Activated naive CD4-positive, alpha-beta T cell treated with anti-CD3 and anti-CD28 coated beads, Interleukin-2, amount 50 U/mL, for 72 hours (primary cell): ENCODE measurements around the gene VIM. TPM values are rescaled to one million over a fixed set of nuclear protein-coding genes. Genes with fewer than 3 reads are reported as not detected.

Experiments
- ATAC-seq, 2 donors: fragments of 150-1000 bp; cut with Tn5 transposase; 2 replicates each; pipeline ENCODE4 v1.10.0; 2021; ENCODE audit warnings: mild to moderate bottlenecking in 2 of 2, moderate library complexity in 2 of 2
- DNase-seq, 2 donors: peaks; one replicate each; pipeline ENCODE4 v3.0.0; 2021 to 2022; ENCODE audit warnings: low spot score in 2 of 2
- H3K27ac Mint-ChIP-seq, 2 donors: one replicate each; pipeline ENCODE4 v1.8.0; 2022; ENCODE audit warnings: mild to moderate bottlenecking in 2 of 2, mixed read lengths in 2 of 2
- H3K36me3 Mint-ChIP-seq, 2 donors: one replicate each; pipeline ENCODE4 v1.8.0; 2022; ENCODE audit warnings: mixed read lengths in 2 of 2
- H3K9me3 Mint-ChIP-seq, 2 donors: one replicate each; pipeline ENCODE4 v1.8.0; 2022; ENCODE audit warnings: mixed read lengths in 2 of 2
- total RNA-seq, 2 donors: library from RNA; stranded (reverse); gene quantifications; one replicate each; pipeline ENCODE4 v1.2.3, GENCODE V29; 2022

Gene VIM
- total RNA-seq, 2 donors from 2014 or later: 238 to 296 TPM

GRCh38 chr10:17220652-17221100 lies 7.4 kb upstream of the VIM start:
- no peaks in the 10 kb centered on the region for H3K9me3 Mint-ChIP-seq
- no peak for ATAC-seq
- no peak for DNase-seq
- peaks cover 0 to 6% of the 10 kb centered on the region in 2 donors for H3K36me3 Mint-ChIP-seq
- no peak overlapping the region for H3K27ac Mint-ChIP-seq

- Mint-ChIP-seq H3K9me3 (no peaks in the 10 kb centered on the region), H3K36me3 (peaks cover 0 to 6% of the 10 kb centered on the region in 2 donors), H3K27ac (no peak overlapping the region)
- ATAC-seq (no peak), DNase-seq (no peak)
Observed at GRCh38 chr10:17222329-17222728, 5.7 kb upstream of the VIM start.

- ATAC-seq (no peak), DNase-seq (no peak)
- no peak overlapping the region for H3K27ac Mint-ChIP-seq
- H3K9me3 Mint-ChIP-seq: no peaks in the 10 kb centered on the region
- H3K36me3 Mint-ChIP-seq: peaks cover 5 to 8% of the 10 kb centered on the region in 2 donors
Observed at GRCh38 chr10:17225808-17226207, 2.2 kb upstream of the VIM start.

- ATAC-seq (no peak), DNase-seq (no peak)
- Mint-ChIP-seq H3K9me3 (no peaks in the 10 kb centered on the region), H3K36me3 (peaks cover 8 to 16% of the 10 kb centered on the region in 2 donors), H3K27ac (peak overlapping the region in 1 of 2 donors; percentile 96)
Observed at GRCh38 chr10:17226891-17227303, 1.1 kb upstream of the VIM start.

DNA sequence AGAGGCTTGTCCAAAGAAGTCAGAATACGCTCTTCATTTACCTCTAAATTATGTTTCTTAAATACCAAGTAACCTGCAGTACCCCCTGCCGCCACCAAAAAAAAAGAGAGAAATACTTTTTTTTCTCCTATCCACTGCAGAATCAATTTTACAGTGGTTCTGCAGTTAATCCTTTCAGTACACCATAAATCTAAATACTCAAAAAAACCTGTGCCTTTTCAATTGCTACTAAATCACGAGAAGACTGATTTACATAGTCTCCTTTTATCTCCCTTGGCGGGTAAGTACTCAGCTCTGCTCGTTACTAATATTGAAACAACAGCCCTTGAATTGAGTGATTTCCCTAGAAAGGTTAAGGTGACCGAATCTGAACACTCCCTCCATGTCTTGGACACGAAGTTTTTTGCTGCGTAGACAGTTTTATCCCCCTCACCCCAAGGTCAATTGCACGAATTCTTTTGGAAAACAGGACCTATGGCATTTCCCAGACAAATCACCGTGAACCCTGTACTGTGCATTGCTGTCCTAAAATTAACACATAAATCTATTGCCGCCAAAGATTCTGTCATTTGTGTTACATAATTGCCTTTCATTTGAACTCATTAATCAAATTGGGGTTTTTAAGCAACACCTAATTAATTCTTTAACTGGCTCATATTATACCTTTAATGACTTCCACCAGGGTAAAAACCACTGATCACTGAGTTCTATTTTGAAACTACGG lies 512 bp upstream of the VIM start:
- Mint-ChIP-seq H3K9me3 (no peaks in the 10 kb centered on the region), H3K27ac (peak overlapping the region; percentile 95 to 96), H3K36me3 (peaks cover 8 to 16% of the 10 kb centered on the region in 2 donors)
- ATAC-seq (peak; percentile 49 to 53), DNase-seq (peak in 1 of 2 donors; percentile 46)

GRCh38 chr10:17229016-17229716 lies 1.1 kb downstream of the VIM start:
- Mint-ChIP-seq H3K36me3 (peaks cover 14 to 18% of the 10 kb centered on the region in 2 donors), H3K9me3 (no peaks in the 10 kb centered on the region), H3K27ac (peak overlapping the region; percentile 95 to 96)
- ATAC-seq (peak; percentile 10 to 31), DNase-seq (peak; percentile 64 to 67)

GRCh38 chr10:17229717-17229966 lies 1.6 kb downstream of the VIM start:
- peak overlapping the region; percentile 93 to 96 for H3K27ac Mint-ChIP-seq
- H3K36me3 Mint-ChIP-seq: peaks cover 18 to 23% of the 10 kb centered on the region in 2 donors
- no peak for DNase-seq
- no peaks in the 10 kb centered on the region for H3K9me3 Mint-ChIP-seq
- ATAC-seq: no peak

GRCh38 chr10:17229967-17230682 lies 2.1 kb downstream of the VIM start:
- peaks cover 23 to 27% of the 10 kb centered on the region in 2 donors for H3K36me3 Mint-ChIP-seq
- no peaks in the 10 kb centered on the region for H3K9me3 Mint-ChIP-seq
- ATAC-seq: peak; percentile 54 to 55
- H3K27ac Mint-ChIP-seq: peak overlapping the region; percentile 96 to 98
- peak; percentile 84 to 89 for DNase-seq

GRCh38 chr10:17231788-17232187 lies 3.7 kb downstream of the VIM start:
- DNase-seq: no peak
- no peaks in the 10 kb centered on the region for H3K9me3 Mint-ChIP-seq
- no peak for ATAC-seq
- H3K27ac Mint-ChIP-seq: peak overlapping the region; percentile 50 to 96
- peaks cover 37 to 42% of the 10 kb centered on the region in 2 donors for H3K36me3 Mint-ChIP-seq

DNA sequence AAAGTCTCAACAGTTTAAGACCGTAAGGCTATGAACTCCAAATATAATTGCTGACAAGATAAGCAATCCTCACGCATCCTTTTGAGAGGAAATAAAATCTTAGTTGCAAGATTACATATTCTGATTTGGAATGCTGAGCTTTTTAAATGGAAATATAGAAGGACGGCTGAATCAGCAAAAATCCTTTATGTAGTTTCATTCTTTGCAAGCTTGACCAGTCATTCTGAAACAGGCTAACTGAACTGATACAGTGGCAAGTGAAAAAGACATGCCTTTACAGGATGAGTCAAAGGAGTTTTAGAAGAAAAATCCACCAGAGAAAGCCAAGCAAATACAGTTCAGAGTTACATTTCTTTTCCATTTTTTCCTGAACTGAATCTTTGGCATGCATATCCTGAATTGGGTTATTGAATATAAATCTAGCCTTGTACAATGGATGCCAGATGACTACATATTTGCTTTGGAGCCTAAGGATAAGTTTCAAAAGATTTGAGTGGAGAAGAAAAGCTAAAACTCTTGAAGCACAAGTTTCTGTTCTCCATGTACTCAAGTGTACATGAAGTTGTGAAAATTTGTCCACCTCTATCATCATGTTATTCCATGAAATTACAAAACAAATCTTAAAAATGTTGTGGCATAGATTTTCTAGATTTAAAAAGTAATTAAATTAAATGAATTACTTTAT lies 4.4 kb downstream of the VIM start:
- Mint-ChIP-seq H3K27ac (peak overlapping the region; percentile 65 to 96), H3K9me3 (no peaks in the 10 kb centered on the region), H3K36me3 (peaks cover 37 to 44% of the 10 kb centered on the region in 2 donors)
- no peak for DNase-seq
- no peak for ATAC-seq

DNA sequence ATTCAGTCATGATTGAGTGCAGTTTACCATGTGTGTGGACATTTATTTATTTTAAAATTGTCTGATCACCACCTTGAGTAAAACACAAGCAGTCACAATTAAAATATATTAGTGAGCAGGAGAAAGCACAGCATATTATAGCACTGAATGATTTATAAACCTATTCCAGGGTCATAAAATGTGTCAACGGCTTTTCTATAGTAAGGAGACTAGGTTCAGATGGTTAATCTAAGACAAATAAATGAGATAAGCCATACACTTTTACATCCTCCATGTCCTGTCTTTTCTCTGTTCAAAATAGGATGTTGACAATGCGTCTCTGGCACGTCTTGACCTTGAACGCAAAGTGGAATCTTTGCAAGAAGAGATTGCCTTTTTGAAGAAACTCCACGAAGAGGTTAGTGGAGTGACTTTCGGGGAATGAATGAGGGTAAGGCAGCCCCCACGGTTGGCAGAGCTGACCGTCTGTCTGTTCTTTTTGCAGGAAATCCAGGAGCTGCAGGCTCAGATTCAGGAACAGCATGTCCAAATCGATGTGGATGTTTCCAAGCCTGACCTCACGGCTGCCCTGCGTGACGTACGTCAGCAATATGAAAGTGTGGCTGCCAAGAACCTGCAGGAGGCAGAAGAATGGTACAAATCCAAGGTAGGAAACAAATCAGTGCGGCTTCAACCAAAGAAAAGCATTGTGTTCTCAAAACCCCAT lies 5.4 kb downstream of the VIM start:
- Mint-ChIP-seq H3K27ac (no peak overlapping the region), H3K36me3 (peaks cover 37 to 44% of the 10 kb centered on the region in 2 donors), H3K9me3 (no peaks in the 10 kb centered on the region)
- no peak for DNase-seq
- no peak for ATAC-seq

- Mint-ChIP-seq H3K27ac (peak overlapping the region in 1 of 2 donors; percentile 71), H3K9me3 (no peaks in the 10 kb centered on the region), H3K36me3 (peaks cover 32 to 44% of the 10 kb centered on the region in 2 donors)
- DNase-seq (no peak), ATAC-seq (no peak)
Observed at GRCh38 chr10:17234431-17234945, 6.4 kb downstream of the VIM start.

DNA sequence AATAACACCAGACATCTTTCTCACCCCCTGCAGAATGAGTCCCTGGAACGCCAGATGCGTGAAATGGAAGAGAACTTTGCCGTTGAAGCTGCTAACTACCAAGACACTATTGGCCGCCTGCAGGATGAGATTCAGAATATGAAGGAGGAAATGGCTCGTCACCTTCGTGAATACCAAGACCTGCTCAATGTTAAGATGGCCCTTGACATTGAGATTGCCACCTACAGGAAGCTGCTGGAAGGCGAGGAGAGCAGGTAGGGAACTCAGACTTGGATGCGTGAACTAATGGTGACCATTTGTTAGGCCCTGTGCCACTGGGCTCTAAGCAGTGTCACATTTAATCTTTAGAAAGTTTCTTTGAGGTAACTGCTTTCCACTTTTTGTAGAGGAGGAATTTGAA lies 7.1 kb downstream of the VIM start:
- DNase-seq (no peak), ATAC-seq (no peak)
- Mint-ChIP-seq H3K27ac (no peak overlapping the region), H3K9me3 (no peaks in the 10 kb centered on the region), H3K36me3 (peaks cover 28 to 44% of the 10 kb centered on the region in 2 donors)

DNA sequence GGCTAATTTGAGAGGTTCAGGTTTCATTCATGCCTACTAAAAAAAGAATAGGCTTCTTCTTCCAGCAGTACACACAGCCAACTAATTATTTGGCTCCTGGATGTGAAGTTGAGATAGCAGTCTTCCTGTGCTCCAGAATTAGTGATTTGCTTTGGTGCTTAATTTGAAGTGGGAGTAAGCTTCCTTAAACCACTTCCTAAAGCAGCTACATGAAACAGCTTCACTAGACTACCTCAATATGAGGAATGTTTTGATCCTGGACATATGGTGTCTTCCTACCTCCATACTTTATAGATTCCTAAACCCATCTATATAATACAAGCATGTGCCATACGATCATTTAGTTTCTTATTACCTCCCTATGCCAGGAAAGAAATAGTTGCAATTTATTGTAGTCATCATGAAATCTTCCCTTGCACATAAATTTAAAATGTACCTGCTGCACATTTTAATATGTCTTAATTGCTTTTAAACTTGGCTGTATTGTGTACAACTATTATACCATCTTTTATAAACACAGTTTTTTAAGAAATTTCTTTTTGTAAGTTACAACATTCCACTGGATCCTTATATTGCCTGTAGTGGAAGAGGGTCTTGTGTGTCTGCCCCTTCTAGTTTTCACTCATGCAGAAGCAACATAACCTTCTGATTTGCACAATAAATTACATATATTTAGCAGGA lies 8.6 kb downstream of the VIM start:
- ATAC-seq: no peak
- Mint-ChIP-seq H3K27ac (no peak overlapping the region), H3K9me3 (peaks cover 0 to 4% of the 10 kb centered on the region in 2 donors), H3K36me3 (peaks cover 28 to 31% of the 10 kb centered on the region in 2 donors)
- DNase-seq: no peak

DNA sequence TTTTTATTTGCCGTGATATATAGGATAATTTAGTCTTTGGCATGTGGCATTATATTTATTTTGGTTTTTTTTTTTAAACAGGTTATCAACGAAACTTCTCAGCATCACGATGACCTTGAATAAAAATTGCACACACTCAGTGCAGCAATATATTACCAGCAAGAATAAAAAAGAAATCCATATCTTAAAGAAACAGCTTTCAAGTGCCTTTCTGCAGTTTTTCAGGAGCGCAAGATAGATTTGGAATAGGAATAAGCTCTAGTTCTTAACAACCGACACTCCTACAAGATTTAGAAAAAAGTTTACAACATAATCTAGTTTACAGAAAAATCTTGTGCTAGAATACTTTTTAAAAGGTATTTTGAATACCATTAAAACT lies 9.1 kb downstream of the VIM start:
- DNase-seq: no peak
- H3K36me3 Mint-ChIP-seq: peaks cover 28% of the 10 kb centered on the region in 2 donors
- H3K9me3 Mint-ChIP-seq: peaks cover 0 to 4% of the 10 kb centered on the region in 2 donors
- no peak for ATAC-seq
- H3K27ac Mint-ChIP-seq: no peak overlapping the region
